Measurements from ENCODE around the gene SLC6A3.

SLC6A3 gene

GRCh38 chr5:1343315-1343751 is 101.9 kb downstream of the SLC6A3 start:
- Histone ChIP-seq H4K20me1 (ENCODE audit: insufficient read depth, low read length, poor library complexity, severe bottlenecking) (peaks cover 37% of the 10 kb centered on the region), H3F3A (ENCODE audit: low read depth) (no peaks in the 10 kb centered on the region), H3K4me1 (ENCODE audit: insufficient read depth, low read length, poor library complexity, severe bottlenecking) (peaks cover 58% of the 10 kb centered on the region), H2AFZ (ENCODE audit: low read length) (no peak overlapping the region), H3K36me3 (ENCODE audit: insufficient read depth, low read length) (peaks cover 33% of the 10 kb centered on the region), H3K4me3 (ENCODE audit: low read length, poor library complexity, severe bottlenecking) (peak overlapping the region; percentile 98), H3K9me2 (replicated peaks; ENCODE audit: low read depth, low read length) (no peaks in the 10 kb centered on the region), H3K4me2 (ENCODE audit: low read depth, low read length, poor library complexity, severe bottlenecking) (peak overlapping the region; percentile 99), H3K9me3 (ENCODE audit: insufficient read depth, low read depth, low read length) (no peaks in the 10 kb centered on the region), H3K79me2 (ENCODE audit: insufficient read depth, low read length) (peaks cover 72% of the 10 kb centered on the region), H3K27me3 (ENCODE audit: insufficient read depth, low read length, poor library complexity, severe bottlenecking) (no peaks in the 10 kb centered on the region), H3K9ac (ENCODE audit: low read depth, low read length, poor library complexity, severe bottlenecking) (peak overlapping the region; percentile 96)
- TF ChIP-seq EZH2phosphoT487 (IDR thresholded peaks at IDR 0.05; ENCODE audit: borderline replicate concordance) (no peak), CTCF (conservative IDR thresholded peaks at IDR 0.05; ENCODE audit: low read length) (no peak)
